Nephron (organoid): ENCODE results near the gene HSPB7.
A peak's percentile ranks its signal among the peaks of the same experiment; 100 is the strongest.

Experiments
- H3K27ac Mint-ChIP-seq, 3 experiments: 2 replicates each; pipeline ENCODE4 v1.8.0; 2020; ENCODE audit warnings: mixed read lengths in 3 of 3, mild to moderate bottlenecking in 2 of 3, moderate library complexity in 1 of 3
- H3K27me3 Mint-ChIP-seq: 2 replicates; pipeline ENCODE4 v1.8.0; 2021; ENCODE audit warnings: low read depth, mild to moderate bottlenecking, moderate library complexity, mixed read lengths
- H3K36me3 Mint-ChIP-seq: 2 replicates; pipeline ENCODE4 v1.8.0; 2020; ENCODE audit warnings: low read depth, mixed read lengths
- H3K4me1 Mint-ChIP-seq: 2 replicates; pipeline ENCODE4 v1.8.0; 2020; ENCODE audit warnings: mixed read lengths
- H3K4me3 Mint-ChIP-seq, 3 experiments: 2 replicates each; pipeline ENCODE4 v1.8.0; 2020; ENCODE audit warnings: mild to moderate bottlenecking in 3 of 3, mixed read lengths in 3 of 3, moderate library complexity in 2 of 3
- H3K9me3 Mint-ChIP-seq: 2 replicates; pipeline ENCODE4 v1.8.0; 2020; ENCODE audit warnings: mixed read lengths
- TF ChIP-seq, protein P1 (sequence below), 3 experiments: fragments of 200-600 bp; sonication (generic); IDR thresholded peaks; one replicate each; pipeline ENCODE4 v1.5.0; 2021; ENCODE audit warnings: antibody characterized with exemption in 3 of 3; ENCODE audit not compliant: unreplicated experiment in 3 of 3

Gene HSPB7

DNA sequence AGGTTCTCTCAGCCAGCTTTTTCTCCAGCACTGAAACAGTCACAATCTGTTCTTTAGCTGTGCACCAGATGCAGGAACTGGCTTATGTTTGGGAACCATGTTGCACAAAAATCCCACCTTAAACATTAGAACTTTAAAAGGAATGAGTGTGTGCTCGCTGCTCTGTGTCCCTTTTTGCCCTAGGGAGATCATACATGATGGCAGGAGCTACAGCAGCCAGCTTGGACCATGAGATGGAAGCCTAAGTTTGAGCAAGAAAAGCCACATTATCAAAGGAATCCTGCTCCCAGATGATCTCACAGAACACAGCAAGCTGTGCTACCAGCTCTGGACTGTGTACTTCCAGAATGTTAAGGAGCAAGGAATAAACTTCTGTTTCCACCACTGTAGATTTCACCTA is 45.4 kb downstream of the HSPB7 start:
- Mint-ChIP-seq H3K27ac (no peak overlapping the region), H3K9me3 (peaks cover 6% of the 10 kb centered on the region), H3K4me3 (peak overlapping the region in 1 of 3 experiments; percentile 29), H3K27me3 (no peaks in the 10 kb centered on the region), H3K4me1 (peaks cover 18% of the 10 kb centered on the region), H3K36me3 (peaks cover 59% of the 10 kb centered on the region)
- TF ChIP-seq, protein P1, sequence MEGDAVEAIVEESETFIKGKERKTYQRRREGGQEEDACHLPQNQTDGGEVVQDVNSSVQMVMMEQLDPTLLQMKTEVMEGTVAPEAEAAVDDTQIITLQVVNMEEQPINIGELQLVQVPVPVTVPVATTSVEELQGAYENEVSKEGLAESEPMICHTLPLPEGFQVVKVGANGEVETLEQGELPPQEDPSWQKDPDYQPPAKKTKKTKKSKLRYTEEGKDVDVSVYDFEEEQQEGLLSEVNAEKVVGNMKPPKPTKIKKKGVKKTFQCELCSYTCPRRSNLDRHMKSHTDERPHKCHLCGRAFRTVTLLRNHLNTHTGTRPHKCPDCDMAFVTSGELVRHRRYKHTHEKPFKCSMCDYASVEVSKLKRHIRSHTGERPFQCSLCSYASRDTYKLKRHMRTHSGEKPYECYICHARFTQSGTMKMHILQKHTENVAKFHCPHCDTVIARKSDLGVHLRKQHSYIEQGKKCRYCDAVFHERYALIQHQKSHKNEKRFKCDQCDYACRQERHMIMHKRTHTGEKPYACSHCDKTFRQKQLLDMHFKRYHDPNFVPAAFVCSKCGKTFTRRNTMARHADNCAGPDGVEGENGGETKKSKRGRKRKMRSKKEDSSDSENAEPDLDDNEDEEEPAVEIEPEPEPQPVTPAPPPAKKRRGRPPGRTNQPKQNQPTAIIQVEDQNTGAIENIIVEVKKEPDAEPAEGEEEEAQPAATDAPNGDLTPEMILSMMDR (IDR thresholded peaks at IDR 0.05; ENCODE audit: unreplicated experiment in 3 of 3), result no peak

DNA sequence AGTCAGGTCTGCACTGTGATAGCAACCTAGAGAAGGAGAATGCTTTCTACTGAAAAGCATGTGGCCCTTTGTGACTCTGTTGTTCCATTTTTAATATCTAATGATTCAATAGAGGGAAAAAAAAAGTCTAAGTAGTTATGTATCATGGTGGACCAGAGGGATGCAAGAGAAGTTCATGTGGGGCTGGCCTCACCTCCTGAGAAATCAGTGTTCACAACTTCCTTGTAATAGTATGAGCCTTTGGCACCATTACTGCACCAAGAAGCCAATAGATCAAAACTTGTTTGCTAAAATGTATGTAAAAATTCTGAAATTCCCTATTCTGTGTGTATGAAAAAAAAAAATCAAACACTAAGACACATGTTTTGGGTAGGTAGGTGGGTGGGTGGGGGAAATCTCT is 46.9 kb downstream of the HSPB7 start:
- H3K27ac Mint-ChIP-seq, result no peak overlapping the region
- no peak overlapping the region for H3K4me3 Mint-ChIP-seq
- H3K36me3 Mint-ChIP-seq, result peaks cover 72% of the 10 kb centered on the region
- no peaks in the 10 kb centered on the region for H3K27me3 Mint-ChIP-seq
- H3K9me3 Mint-ChIP-seq, result peaks cover 6% of the 10 kb centered on the region
- TF ChIP-seq, protein P1 (IDR thresholded peaks at IDR 0.05; ENCODE audit: unreplicated experiment in 3 of 3), result no peak
- peaks cover 8% of the 10 kb centered on the region for H3K4me1 Mint-ChIP-seq

DNA sequence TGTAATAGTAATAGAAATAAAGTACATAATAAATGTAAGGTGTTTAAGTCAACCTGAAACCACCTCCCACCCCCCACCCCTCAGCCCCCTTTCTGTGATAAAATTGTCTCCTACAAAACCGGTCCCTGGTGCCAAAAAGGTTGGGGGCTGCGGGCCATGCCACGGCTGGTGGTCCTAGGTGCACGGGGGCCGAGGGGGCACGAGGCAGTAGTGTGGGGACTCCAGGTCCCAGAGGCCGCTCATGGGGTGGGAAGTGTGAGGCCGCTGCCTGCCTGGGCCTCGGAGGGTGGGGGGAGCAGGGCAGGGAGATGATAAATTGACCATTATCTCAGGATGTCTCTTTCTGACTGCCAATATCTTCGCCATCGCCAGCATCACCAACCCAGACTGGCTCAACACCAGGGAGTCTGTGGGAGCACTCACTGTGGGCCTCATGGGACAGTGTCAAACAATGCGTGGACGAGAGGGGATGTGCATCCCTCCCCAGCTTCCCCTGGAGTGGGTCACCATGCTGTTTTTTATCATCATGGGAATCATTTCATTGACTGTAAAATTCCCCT is 48.4 kb downstream of the HSPB7 start:
- peaks cover 6% of the 10 kb centered on the region for H3K9me3 Mint-ChIP-seq
- peaks cover 78% of the 10 kb centered on the region for H3K36me3 Mint-ChIP-seq
- H3K4me1 Mint-ChIP-seq, result no peaks in the 10 kb centered on the region
- no peak overlapping the region for H3K4me3 Mint-ChIP-seq
- H3K27ac Mint-ChIP-seq, result no peak overlapping the region
- TF ChIP-seq, protein P1 (IDR thresholded peaks at IDR 0.05; ENCODE audit: unreplicated experiment in 3 of 3), result no peak
- no peaks in the 10 kb centered on the region for H3K27me3 Mint-ChIP-seq

DNA sequence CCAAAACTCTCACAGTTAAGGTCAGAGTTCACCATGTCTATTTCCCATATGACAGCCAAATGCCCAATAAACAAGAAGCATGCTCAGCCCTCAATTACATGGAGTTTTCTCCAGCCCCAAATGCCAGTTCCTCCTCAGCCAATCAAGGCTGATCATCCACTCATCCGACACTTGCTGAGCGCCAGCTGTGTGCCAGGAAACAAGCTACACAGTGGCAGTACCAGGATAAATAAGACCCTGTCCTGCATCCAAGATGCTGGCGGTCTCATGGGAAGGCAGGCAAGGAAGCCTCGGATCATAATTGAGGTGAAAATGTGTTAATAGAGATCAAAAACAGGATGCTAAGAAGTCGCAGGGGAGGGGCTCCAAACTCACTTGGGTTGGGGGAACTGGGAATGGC is 49.7 kb downstream of the HSPB7 start:
- no peaks in the 10 kb centered on the region for H3K4me1 Mint-ChIP-seq
- H3K4me3 Mint-ChIP-seq, result no peak overlapping the region
- TF ChIP-seq, protein P1 (IDR thresholded peaks at IDR 0.05; ENCODE audit: unreplicated experiment in 3 of 3), result no peak
- H3K27ac Mint-ChIP-seq, result no peak overlapping the region
- H3K27me3 Mint-ChIP-seq, result no peaks in the 10 kb centered on the region
- peaks cover 72% of the 10 kb centered on the region for H3K36me3 Mint-ChIP-seq
- peaks cover 6% of the 10 kb centered on the region for H3K9me3 Mint-ChIP-seq

DNA sequence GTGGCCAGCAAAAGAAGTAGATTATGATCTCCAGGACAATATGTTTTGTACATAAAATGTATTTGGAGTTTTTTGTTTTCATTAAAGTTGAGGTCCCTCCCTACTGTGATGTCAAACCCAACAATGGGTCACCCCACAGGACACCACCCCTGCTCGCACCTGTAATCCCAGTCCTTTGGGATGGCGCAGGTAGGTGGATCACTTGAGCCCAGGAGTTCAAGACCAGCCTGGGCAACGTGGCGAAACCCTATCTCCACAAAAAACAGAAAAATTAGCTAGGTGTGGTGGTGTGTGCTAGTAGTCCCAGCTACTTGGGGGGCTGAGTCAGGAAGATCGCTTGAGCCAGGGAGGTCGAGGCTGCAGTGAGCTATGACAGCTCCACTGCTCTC is 50.9 kb downstream of the HSPB7 start:
- Mint-ChIP-seq H3K4me3 (no peak overlapping the region), H3K27ac (no peak overlapping the region), H3K9me3 (peaks cover 6% of the 10 kb centered on the region), H3K27me3 (no peaks in the 10 kb centered on the region), H3K36me3 (peaks cover 61% of the 10 kb centered on the region), H3K4me1 (no peaks in the 10 kb centered on the region)
- TF ChIP-seq, protein P1 (IDR thresholded peaks at IDR 0.05; ENCODE audit: unreplicated experiment in 3 of 3), result no peak
